GM19467 (cell line): ENCODE results near the gene SSH2.

Experiments
- ATAC-seq: cut with Tn5 transposase; IDR thresholded peaks from one replicate; pipeline ENCODE4 v1.9.1; 2021; ENCODE audit warnings: mild to moderate bottlenecking, moderate library complexity; ENCODE audit not compliant: unreplicated experiment

SSH2 gene

GRCh38 chr17:29579866-29580771 lies 349.9 kb downstream of the SSH2 start:
- ATAC-seq, result peak; percentile 70

GRCh38 chr17:29578626-29579485 lies 351.2 kb downstream of the SSH2 start:
- no peak for ATAC-seq

- no peak for ATAC-seq
These were observed 352.4 kb downstream of the SSH2 start for GRCh38 chr17:29577385-29578211.

- ATAC-seq, result no peak
These were observed 353.0 kb downstream of the SSH2 start for GRCh38 chr17:29577001-29577370.

- no peak for ATAC-seq
These were observed 353.6 kb downstream of the SSH2 start for GRCh38 chr17:29576214-29577000.
